HG03342 (cell line): ENCODE data around the gene ZEB2.

ENCODE experiments used
- ATAC-seq: cut with Tn5 transposase; IDR thresholded peaks from one replicate; pipeline ENCODE4 v1.9.1; 2021; ENCODE audit warnings: mild to moderate bottlenecking, moderate library complexity; ENCODE audit not compliant: unreplicated experiment

The ZEB2 gene

DNA sequence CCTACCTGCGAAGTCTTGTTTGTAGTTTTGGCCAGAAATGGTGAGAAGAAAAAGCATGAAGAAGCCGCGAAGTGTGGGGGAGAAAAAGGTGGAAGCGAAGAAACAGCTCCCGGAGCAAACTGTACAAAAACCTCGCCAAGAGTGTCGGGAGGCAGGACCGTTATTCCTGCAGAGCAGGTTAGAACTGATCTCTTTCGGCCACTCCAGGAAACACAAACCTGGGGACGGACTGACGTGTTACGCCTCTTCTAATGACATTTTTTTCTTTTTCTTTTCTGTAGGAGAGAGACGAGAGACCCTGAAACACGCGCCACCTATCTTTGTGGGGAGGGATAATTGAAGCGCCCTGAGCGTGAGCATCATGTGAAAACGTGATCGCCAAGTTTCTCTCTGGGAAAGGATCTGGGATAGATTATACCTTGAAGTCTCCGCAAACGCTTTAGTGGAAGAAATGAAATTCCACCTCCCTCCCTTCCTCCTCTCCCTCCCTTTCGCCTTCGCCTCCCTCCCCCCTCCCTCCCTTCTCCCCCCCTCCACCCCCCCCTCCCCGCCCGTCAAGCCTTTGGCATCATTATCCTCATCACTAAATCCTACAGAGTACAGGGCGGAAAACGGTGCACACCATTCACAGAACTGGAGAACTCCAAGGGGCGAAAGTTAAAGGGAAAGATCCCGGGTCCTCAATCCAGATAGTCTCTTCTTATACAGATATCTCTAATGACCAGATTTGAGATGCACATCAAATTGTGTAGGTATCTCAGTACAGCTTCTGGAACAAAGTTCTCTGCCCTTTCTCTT is at the start of gene ZEB2:
ZEB2 (minus strand) TSS at position 186 of the 798 bp plus-strand sequence. CDS start 2,769 bp downstream, outside the sequence.
- ATAC-seq, result no peak

DNA sequence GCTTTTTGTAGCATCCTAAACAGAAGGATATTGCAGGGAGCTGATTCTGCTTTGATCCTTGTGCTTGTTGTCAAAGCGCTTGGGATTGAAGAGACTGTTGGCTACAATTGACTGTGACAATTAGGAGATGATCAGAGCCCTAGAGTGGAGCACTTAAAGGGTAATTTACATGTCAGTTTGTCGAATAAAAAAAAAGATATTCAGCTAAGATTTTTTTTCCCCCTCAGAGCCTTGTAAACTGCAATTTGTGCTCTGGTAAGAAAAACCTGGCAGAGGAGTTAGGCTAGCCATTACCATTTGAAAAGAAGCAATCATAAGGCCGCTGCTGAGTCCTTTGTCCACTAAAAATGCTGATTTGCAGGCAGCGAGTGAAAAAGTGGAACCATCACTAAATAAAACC is 47.8 kb upstream of the ZEB2 start:
- no peak for ATAC-seq

DNA sequence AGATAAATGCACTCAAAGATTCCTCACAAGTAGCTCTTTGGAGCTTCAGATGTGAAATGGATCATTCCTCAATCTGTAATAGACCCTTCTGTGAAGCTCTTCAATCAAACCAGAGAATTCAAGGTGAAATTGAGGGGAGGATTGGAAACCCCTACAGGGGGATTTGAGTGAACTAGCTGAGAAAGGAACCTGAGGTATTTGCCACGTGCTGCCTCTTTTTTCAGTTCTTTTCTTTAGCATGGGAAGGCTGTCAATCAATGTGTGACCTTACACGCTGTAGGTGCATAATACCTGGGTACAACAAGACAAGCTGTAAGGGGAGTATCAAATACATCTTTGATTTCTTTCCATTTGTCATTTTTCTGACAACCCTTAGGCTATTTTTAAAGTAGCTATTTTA is 46.5 kb upstream of the ZEB2 start:
- no peak for ATAC-seq

DNA sequence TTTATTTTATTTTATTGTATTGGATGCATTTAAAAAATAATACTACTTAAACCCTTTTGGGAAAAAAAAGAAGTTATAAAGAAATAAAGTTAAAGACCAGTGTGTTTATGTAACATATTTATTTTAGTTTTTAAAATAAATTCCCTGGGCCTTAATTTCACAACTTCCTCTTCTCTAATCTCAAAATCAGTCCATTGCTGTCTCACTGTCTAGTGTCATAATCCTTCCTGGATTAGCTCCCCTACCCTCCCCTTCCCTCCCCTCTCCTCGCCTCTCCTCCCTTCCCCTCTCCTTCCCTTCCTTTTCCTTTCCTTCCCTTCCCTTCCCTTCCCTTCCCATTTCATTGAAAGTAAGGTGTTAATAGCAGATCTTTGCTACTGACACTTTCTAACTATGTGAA is 40.3 kb upstream of the ZEB2 start:
- ATAC-seq, result no peak

DNA sequence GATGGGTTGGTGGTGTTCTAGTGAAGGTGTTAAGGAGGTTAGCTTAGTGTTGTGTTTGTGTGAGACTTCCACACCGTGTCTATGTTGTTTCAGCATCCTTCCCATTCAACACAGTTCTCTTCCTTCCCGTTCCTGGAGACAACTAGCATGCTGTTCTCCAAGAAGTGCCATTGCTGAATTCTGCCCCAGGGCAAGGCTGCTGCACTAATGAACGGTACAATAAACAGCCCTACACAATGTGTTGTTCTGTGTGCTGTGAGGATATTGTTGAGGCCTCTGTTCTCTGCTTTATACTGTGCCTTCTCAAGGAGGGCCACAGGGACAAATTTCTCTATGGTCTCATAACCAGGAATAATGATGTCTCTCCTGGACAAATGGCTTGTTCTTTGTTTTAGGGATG is 39.8 kb upstream of the ZEB2 start:
- no peak for ATAC-seq

DNA sequence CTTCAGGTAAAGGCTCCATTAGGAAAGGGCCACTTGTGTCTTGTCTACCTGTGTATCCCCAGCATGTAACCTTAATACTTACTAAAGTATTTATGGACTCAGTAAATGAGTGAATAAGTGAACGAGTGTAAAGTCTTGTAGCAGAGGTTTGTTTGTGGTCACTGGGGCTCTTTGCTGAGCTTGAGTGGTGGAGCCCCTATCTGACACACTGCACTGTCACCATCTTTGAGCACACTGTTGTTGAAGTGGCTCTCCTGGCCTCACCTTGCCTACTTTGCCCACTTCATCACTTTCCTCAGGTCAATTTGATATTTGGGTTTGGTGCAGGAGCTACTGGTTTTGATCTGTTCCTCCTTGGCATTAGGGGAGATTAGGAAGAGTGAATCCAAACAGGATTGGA is 39.3 kb upstream of the ZEB2 start:
- no peak for ATAC-seq

DNA sequence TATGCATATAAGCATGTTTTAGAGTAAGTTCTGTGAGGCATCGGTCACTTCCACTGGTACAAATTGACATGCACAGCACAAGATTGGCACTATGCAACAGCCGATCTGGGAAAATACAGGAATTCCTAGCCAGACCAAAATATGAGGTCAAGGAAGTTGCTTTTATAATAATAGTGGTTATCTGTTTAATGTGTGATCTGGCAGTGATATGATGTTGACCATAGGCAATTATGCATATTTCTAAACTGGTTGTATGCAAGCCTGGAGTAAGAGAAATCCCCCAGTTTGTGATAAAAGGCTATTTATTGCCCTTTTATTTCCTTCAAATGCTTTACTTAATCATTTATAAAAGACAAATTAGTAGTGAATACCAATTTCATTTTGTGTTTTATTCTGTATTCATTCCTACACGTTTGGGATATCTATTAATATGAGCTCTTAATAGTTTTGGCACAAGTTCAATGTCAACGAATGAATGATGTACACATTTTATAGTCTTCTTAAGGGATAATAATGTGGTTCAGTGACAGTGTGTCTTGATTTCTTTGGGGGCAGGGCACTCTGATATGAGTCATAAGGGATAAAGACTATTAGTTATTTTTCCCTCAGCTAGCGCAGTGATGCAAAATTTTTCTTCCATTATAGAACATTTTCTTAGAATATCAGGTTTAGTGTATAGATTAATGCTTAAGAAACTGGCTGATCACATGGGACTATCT is 34.7 kb upstream of the ZEB2 start:
- no peak for ATAC-seq

DNA sequence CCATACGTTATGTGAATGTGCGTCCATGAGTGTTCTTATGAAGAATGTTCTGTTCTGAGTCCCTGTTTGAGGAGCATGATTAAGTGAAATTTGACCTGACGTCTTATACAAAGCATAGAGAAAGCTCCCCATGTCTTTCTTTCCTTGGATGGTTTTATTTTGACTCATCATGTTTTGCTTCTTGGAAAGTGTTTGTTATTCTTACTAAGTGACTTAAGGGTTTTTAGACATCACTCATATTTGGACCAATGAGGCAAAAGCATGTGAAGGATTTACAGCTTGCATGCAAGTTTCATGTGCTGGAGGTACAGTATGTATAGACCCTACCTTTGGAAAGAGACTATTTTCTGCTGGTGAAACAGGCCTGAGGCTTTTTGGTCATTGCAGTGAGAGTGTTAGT is 33.5 kb upstream of the ZEB2 start:
- ATAC-seq, result no peak

DNA sequence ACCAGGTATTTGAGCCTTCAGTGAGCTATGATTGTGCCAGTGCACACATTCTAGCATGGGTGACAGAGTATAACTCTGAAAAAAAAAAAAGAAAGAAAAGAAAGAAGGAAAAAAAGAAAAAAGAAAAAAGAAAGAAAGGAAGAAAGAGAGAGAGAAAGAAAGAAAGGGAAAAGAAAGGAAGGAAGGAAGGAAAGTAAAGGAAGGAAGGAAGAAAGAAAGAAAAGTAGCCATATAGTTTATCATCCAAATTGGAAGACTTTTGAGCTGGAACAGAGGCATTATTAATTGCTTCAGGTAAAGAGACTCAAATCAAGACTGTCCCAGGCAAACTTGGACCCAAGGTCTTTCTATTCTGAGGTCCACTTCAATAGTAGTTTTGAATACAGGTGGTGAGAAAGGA is 32.9 kb upstream of the ZEB2 start:
- no peak for ATAC-seq

DNA sequence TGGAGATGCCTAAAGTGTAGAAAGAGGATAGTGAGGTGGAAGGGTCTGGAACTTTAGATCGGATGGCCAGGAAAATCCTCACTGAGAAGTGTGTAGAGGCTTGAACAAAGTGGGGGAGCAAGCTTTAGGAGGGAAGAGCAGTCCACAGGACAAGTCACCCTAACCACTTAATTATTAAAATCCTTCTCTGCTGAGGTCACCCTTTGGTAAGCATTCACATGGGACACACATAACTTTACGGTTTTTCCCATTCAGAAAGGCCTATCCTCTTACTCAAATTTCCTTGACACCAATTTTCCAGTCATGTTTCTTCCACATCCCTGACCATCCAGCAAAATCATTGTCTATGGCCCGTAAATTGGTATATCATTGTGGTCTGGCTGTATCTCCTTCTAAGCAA is 31.0 kb upstream of the ZEB2 start:
- ATAC-seq, result no peak

DNA sequence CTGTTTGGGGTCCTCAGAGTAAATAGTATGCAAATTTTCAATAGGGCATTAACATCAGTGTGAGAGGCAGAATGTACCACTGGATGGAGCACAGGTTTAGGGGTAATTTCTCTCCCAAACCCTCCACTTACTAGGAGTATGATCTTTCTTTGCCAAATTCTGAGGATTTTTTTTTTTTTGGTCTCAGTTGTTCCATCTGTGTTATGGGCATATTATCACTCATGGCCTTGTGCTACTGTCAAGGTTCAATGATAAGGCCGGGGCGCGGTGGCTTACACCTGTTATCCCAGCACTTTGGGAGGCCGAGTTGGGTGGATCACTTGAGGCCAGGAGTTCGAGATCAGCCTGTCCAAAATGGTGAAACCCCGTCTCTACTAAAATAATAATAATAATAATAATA is 30.2 kb upstream of the ZEB2 start:
- no peak for ATAC-seq

DNA sequence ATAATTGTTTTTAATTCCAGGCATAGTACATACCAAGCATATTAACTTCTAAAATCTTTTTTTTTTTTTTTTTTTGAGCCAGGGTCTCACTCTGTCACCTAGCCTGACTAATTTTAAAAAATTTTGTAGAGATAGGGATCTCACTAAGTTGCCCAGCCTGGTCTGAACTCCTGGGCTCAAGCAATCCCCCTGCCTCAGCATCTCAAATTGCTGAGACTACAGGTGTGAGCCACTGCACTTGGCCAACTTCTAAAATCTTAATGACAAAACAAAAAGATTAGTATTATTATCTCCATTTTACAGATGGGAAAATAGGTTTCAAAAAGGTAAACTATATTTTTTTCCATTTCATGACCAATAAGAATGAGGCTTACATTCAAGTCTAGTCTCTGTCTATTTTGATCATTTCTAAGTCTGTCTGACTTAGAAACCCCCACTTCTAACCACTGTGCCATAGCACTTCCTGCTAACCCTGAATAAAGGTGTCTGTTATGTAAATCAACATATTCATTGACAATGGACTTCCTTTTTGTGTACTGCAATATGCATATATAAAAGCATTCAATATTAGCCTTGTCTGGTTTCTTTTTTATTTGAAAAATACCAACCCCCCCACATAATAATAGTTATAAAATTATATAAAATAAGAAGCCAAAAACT is 28.7 kb upstream of the ZEB2 start:
- peak; percentile 89 for ATAC-seq

DNA sequence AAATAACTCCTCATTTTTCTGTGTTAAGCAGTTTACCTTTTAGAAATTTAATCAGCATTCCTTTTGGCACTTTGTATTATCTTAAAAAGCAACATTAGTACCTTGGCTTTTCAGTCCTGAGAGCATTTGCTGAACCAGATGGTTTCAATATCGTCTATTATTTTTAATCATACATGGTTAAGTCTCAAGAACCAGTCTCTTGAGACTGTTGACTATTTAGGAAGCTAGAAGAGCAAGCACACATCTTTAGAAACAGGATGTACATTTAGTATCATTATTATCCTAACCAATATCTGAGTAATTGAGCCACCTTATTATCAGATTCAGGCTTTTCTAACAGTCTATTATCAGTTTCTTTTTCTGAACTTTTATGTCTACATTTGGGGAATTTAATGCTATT is 28.2 kb upstream of the ZEB2 start:
- no peak for ATAC-seq

DNA sequence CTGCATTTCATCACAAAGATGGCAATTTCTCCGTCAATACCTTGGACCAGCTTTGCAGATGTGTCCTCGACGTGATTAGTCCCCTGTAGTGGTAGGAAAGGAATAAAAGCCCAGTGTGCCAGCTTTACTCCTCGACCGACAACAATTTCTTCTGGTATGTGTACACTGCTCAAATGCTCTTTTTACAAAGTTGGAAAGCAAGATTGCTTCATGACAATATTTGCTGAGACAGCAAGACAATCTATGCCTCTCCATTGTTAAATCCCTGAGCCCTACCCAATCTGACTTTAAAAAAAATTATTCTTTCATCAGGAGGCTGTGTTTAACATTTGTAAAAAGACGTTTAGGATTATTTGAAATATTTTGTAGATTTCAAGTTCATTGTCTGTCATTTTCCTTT is 27.6 kb upstream of the ZEB2 start:
- ATAC-seq, result no peak

DNA sequence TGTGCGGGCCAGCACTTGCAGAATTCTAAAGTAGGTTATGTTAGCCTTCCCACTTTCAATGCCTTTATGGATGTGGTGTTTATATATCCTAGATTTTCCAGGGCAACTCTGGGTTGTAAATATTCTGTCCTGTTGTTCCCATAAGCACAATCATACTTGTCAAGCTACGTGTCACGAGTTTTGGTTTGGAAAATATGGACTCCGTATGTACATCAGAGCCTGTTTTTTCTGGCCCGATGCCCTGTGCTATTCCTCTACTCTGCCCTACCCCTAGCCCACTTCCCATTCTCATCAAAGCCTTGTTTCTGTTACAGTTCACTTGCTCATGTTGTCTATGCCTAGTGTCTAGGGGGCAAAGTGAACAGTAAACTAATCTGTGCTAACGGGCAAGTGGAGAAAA is 27.0 kb upstream of the ZEB2 start:
- ATAC-seq, result no peak

DNA sequence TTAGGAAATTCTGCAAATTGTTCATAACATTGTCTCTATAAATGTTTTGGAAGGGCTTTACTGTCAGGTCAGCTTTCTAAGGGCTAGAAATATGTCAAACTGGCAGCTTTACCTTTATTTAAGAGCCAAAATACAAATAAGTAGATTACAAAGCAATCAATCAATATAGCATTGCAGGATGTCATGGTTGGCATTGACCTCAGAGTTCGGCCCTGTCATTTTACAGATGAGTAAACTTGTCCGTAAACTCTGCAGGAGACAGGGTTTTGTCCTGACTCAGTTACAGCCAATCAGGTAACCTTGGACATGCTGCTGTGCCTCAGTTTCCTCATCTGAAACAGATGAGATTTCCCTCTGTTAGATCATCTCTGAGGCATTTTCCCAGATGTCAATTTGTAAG is 25.9 kb upstream of the ZEB2 start:
- no peak for ATAC-seq

DNA sequence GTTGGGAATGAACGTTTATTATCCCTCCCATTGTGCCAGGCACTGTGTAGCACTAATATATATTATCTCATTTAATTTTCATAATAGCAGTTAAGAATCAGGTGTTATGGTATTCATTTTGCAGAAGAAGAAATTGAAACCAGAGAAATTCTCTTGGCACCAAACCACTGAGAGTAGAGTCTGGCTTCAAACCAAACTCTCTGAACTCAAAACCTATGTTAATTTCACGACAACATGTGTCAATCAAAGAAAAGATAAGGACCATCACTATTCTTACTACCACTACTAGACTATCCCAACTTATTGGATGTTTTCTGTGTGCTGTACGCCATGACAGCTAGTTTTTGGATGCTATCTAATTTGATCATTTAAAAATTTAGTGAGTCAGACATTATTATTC is 24.1 kb upstream of the ZEB2 start:
- ATAC-seq, result no peak

DNA sequence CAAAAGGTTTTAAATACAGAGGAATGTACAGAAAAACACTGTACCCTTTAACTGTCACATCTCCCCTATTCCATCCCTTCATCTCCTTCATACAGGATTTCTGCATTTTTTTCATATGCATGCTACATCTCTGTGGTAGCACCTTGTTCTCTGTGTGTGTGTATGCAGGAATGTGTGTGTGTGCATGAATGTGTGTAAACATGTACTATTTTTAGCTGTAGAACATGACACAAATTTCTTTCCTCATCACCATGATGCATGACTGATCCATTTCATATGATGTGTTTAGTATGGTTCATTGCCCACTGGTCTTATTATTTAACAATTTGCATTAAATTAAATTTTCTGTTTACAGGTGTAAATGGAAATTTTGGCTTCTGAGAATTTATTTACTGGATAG is 21.5 kb upstream of the ZEB2 start:
- ATAC-seq, result no peak

DNA sequence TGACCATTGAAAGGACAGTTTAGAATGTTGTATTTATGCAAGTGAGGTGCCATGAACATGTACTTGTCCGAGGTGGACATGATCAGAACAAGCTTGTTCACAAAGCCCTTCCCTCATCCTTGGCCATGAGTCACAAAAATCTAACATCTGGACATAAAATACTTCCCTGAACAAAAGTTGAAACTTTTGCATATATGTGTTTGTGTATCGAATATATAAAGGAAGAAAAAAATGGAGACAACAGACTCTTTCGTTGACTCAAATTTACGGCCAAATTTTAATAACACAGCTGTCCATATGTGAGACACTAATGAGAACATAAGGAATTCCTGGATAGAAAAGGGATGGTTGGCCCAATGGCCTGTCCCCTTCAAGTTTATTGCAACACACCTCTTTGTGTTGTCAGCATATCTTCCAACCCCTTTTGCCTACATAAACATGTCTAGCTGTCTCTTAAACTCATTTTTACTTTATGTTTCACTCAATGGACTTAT is 19.4 kb upstream of the ZEB2 start:
- no peak for ATAC-seq

DNA sequence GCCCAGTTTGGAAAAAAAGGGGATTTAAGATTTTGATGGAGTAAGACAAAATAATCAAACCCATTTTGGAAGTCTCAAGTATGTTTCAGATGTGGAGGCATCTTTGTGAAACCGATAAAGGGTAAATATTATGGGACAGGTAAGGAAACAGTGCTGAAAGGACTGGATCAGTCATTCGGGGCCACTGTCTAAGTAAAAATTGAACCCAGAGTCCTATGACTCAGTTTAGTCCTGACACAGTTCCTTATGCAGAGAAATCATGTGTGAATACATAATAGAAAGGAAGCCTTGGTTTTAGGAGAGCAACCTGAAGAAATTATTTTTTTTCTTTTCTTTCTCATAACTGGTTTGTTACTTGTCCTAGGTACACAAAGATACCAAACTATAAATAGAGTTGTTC is 15.4 kb upstream of the ZEB2 start:
- ATAC-seq, result no peak

DNA sequence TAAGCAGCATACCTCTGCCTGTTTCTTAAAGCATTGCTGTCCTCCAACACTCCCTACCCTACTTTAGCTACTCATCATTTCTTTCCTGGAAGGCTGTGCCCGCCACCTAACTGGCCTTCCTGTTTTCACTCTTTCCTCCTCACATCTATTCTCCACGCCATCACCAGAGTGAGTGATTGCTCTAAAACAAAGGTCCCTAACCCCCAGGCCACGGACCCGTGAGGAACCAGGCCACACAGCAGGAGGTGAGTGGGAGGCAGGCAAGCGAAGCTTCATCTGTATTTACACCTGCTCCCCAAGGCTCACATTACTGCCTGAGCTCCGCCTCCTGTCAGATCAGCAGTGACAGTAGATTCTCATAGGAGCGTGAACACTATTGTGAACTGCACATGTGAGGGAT is 13.3 kb upstream of the ZEB2 start:
- ATAC-seq, result no peak

DNA sequence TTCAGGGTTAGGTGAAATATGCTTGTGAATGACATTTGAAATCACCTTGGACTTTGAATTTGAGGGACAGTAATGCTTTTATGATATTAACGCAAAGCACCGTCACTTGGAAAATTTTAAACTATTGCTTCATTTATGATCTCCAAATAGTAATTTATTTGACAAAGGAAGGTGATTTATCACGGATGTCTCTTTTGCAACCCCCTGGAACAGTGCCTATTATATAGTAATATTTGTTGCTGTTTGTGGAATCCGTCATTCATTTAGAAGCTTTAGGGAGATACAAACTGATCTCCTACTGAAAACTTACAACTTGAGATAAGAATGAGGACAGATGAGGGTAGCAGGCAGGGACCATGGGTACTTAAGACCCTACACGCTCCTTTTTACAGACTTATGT is 10.7 kb upstream of the ZEB2 start:
- ATAC-seq, result no peak
